Effector memory CD4-positive, alpha-beta T cell (primary cell): ENCODE measurements around the gene PTCD2.

ENCODE experiments used
- DNase-seq, 3 donors: peaks; one replicate each; pipeline ENCODE4 v3.0.0-alpha.2; 2020
- H3K27ac ChIP-seq: 2 replicates; pipeline ENCODE4 v1.7.0; 2013; ENCODE audit warnings: mild to moderate bottlenecking, low read length, moderate library complexity; ENCODE audit not compliant: insufficient read depth, poor library complexity, severe bottlenecking
- H3K27me3 ChIP-seq: replicated peaks from 2 replicates; pipeline ENCODE4 v1.7.0; 2013; ENCODE audit warnings: mild to moderate bottlenecking, low read length; ENCODE audit not compliant: insufficient read depth, control insufficient read depth, poor library complexity, severe bottlenecking
- H3K36me3 ChIP-seq: 2 replicates; pipeline ENCODE4 v1.7.0; 2013; ENCODE audit warnings: mild to moderate bottlenecking, low read length, moderate library complexity; ENCODE audit not compliant: control insufficient read depth, insufficient read depth
- H3K4me1 ChIP-seq: 2 replicates; pipeline ENCODE4 v1.7.0; 2013; ENCODE audit warnings: low read length, mild to moderate bottlenecking; ENCODE audit not compliant: control insufficient read depth, insufficient read depth, poor library complexity, severe bottlenecking
- H3K4me3 ChIP-seq: 2 replicates; pipeline ENCODE4 v1.7.0; 2013; ENCODE audit warnings: low read length, low read depth, mild to moderate bottlenecking; ENCODE audit not compliant: insufficient read depth, poor library complexity, severe bottlenecking
- H3K9me3 ChIP-seq: 2 replicates; pipeline ENCODE4 v1.7.0; 2013; ENCODE audit warnings: mild to moderate bottlenecking, low read length, moderate library complexity; ENCODE audit not compliant: control insufficient read depth

Gene PTCD2

GRCh38 chr5:72284559-72285423 lies 35.4 kb upstream of the PTCD2 start:
- Histone ChIP-seq H3K4me3 (no peak overlapping the region), H3K36me3 (peaks cover 13% of the 10 kb centered on the region), H3K27ac (no peak overlapping the region), H3K4me1 (no peaks in the 10 kb centered on the region), H3K27me3 (no peaks in the 10 kb centered on the region), H3K9me3 (no peaks in the 10 kb centered on the region)
- DNase-seq = no peak

GRCh38 chr5:72285424-72285821 lies 34.8 kb upstream of the PTCD2 start:
- H3K27ac ChIP-seq = no peak overlapping the region
- H3K4me3 ChIP-seq = no peak overlapping the region
- no peaks in the 10 kb centered on the region for H3K9me3 ChIP-seq
- H3K27me3 ChIP-seq = no peaks in the 10 kb centered on the region
- no peak for DNase-seq
- no peaks in the 10 kb centered on the region for H3K4me1 ChIP-seq
- peaks cover 13% of the 10 kb centered on the region for H3K36me3 ChIP-seq

- Histone ChIP-seq H3K27me3 (no peaks in the 10 kb centered on the region), H3K27ac (no peak overlapping the region), H3K4me1 (no peaks in the 10 kb centered on the region), H3K9me3 (no peaks in the 10 kb centered on the region), H3K4me3 (no peak overlapping the region), H3K36me3 (peaks cover 20% of the 10 kb centered on the region)
- DNase-seq = no peak
Measured at GRCh38 chr5:72286798-72287197, 33.4 kb upstream of the PTCD2 start.

GRCh38 chr5:72288924-72289323 lies 31.2 kb upstream of the PTCD2 start:
- H3K27me3 ChIP-seq = no peaks in the 10 kb centered on the region
- H3K36me3 ChIP-seq = peaks cover 9% of the 10 kb centered on the region
- H3K9me3 ChIP-seq = no peaks in the 10 kb centered on the region
- no peaks in the 10 kb centered on the region for H3K4me1 ChIP-seq
- no peak overlapping the region for H3K27ac ChIP-seq
- H3K4me3 ChIP-seq = no peak overlapping the region
- no peak for DNase-seq

GRCh38 chr5:72290356-72291133 lies 29.6 kb upstream of the PTCD2 start:
- no peaks in the 10 kb centered on the region for H3K4me1 ChIP-seq
- H3K27ac ChIP-seq = no peak overlapping the region
- DNase-seq = no peak
- H3K4me3 ChIP-seq = no peak overlapping the region
- H3K36me3 ChIP-seq = peaks cover 7% of the 10 kb centered on the region
- no peaks in the 10 kb centered on the region for H3K27me3 ChIP-seq
- no peaks in the 10 kb centered on the region for H3K9me3 ChIP-seq

- H3K27me3 ChIP-seq = no peaks in the 10 kb centered on the region
- no peak overlapping the region for H3K27ac ChIP-seq
- no peaks in the 10 kb centered on the region for H3K9me3 ChIP-seq
- DNase-seq = no peak
- peaks cover 7% of the 10 kb centered on the region for H3K36me3 ChIP-seq
- no peak overlapping the region for H3K4me3 ChIP-seq
- no peaks in the 10 kb centered on the region for H3K4me1 ChIP-seq
Measured at GRCh38 chr5:72291601-72292000, 28.6 kb upstream of the PTCD2 start.

GRCh38 chr5:72292411-72292810 lies 27.8 kb upstream of the PTCD2 start:
- no peak overlapping the region for H3K27ac ChIP-seq
- no peaks in the 10 kb centered on the region for H3K9me3 ChIP-seq
- peaks cover 7% of the 10 kb centered on the region for H3K36me3 ChIP-seq
- H3K4me1 ChIP-seq = no peaks in the 10 kb centered on the region
- no peak overlapping the region for H3K4me3 ChIP-seq
- no peaks in the 10 kb centered on the region for H3K27me3 ChIP-seq
- DNase-seq = no peak

- Histone ChIP-seq H3K4me3 (no peak overlapping the region), H3K27me3 (no peaks in the 10 kb centered on the region), H3K27ac (no peak overlapping the region), H3K4me1 (no peaks in the 10 kb centered on the region), H3K9me3 (no peaks in the 10 kb centered on the region), H3K36me3 (peaks cover 7% of the 10 kb centered on the region)
- no peak for DNase-seq
Measured at GRCh38 chr5:72293495-72294055, 26.6 kb upstream of the PTCD2 start.

GRCh38 chr5:72294473-72294872 lies 25.7 kb upstream of the PTCD2 start:
- Histone ChIP-seq H3K4me3 (no peak overlapping the region), H3K27ac (no peak overlapping the region), H3K27me3 (no peaks in the 10 kb centered on the region), H3K36me3 (peaks cover 7% of the 10 kb centered on the region), H3K9me3 (no peaks in the 10 kb centered on the region), H3K4me1 (no peaks in the 10 kb centered on the region)
- DNase-seq = no peak

- DNase-seq = no peak
- no peak overlapping the region for H3K4me3 ChIP-seq
- H3K36me3 ChIP-seq = peaks cover 5% of the 10 kb centered on the region
- H3K4me1 ChIP-seq = no peaks in the 10 kb centered on the region
- no peak overlapping the region for H3K27ac ChIP-seq
- H3K27me3 ChIP-seq = no peaks in the 10 kb centered on the region
- no peaks in the 10 kb centered on the region for H3K9me3 ChIP-seq
Measured at GRCh38 chr5:72295539-72295938, 24.6 kb upstream of the PTCD2 start.
